Measurements from ENCODE around the gene KRT35. TPM values are rescaled to one million over a fixed set of nuclear protein-coding genes. Genes with fewer than 3 reads are reported as not detected.

KRT35 gene
- total and polyA plus RNA-seq, 4 donors: not detected

DNA sequence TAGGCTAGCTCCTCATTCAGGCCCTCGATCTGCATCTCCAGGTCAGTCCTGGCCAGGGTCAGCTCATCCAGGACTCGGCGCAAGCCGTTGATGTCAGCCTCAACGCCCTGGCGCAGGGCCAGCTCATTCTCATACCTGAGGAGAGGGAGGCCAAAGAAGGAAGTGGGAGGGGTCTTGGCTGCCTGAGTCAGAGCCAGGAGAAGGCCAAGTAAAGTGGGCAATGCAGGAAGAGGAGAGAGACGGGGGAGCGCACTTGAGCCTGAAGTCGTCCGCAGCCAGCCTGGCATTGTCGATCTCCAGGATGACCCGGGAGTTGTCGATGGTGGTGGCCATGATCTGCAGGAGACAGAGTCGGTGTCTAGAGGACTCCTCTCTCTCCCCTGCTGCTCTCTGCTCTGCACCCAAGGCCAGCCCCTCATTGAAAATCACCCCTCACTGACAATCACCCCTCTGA, 35.9 kb upstream of the KRT35 start:
- H3K4me1 ChIP-seq (ENCODE audit: control insufficient read depth in 4 of 4, insufficient read depth in 4 of 4, low read length in 3 of 4): no peaks in the 10 kb centered on the region
- WGBS: 89% methylated on average over 14 of the region's 14 CpGs
- no peaks in the 10 kb centered on the region for H3K9me3 ChIP-seq (ENCODE audit: control insufficient read depth in 4 of 4, low read length in 3 of 4)
- no peak for TF ChIP-seq REST (IDR thresholded peaks at IDR 0.05)
- H3K27me3 ChIP-seq (ENCODE audit: control insufficient read depth in 4 of 4, insufficient read depth in 4 of 4, low read length in 3 of 4): no peaks in the 10 kb centered on the region
- H3K27ac ChIP-seq (ENCODE audit: low read depth in 1 of 2, low read length in 2 of 2): no peak overlapping the region
- no peaks in the 10 kb centered on the region for H3K36me3 ChIP-seq (ENCODE audit: control insufficient read depth in 4 of 4, insufficient read depth in 3 of 4, low read depth in 1 of 4, low read length in 3 of 4)
- DNase-seq (ENCODE audit: low spot score): no peak
- H3K4me3 ChIP-seq (ENCODE audit: low read depth in 1 of 3, low read length in 3 of 3): no peak overlapping the region
- H3K9ac ChIP-seq (ENCODE audit: low read depth in 1 of 2, low read length in 2 of 2): no peak overlapping the region

GRCh38 chr17:41516147-41516829, 35.3 kb upstream of the KRT35 start:
- Histone ChIP-seq H3K4me1 (ENCODE audit: control insufficient read depth in 4 of 4, insufficient read depth in 4 of 4, low read length in 3 of 4) (no peaks in the 10 kb centered on the region), H3K9ac (ENCODE audit: low read depth in 1 of 2, low read length in 2 of 2) (no peak overlapping the region), H3K27me3 (ENCODE audit: control insufficient read depth in 4 of 4, insufficient read depth in 4 of 4, low read length in 3 of 4) (no peaks in the 10 kb centered on the region), H3K9me3 (ENCODE audit: control insufficient read depth in 4 of 4, low read length in 3 of 4) (no peaks in the 10 kb centered on the region), H3K27ac (ENCODE audit: low read depth in 1 of 2, low read length in 2 of 2) (no peak overlapping the region), H3K4me3 (ENCODE audit: low read depth in 1 of 3, low read length in 3 of 3) (no peak overlapping the region), H3K36me3 (ENCODE audit: control insufficient read depth in 4 of 4, insufficient read depth in 3 of 4, low read depth in 1 of 4, low read length in 3 of 4) (no peaks in the 10 kb centered on the region)
- DNase-seq (ENCODE audit: low spot score): no peak
- 87% methylated on average over 14 of the region's 14 CpGs for WGBS
- TF ChIP-seq RXRA (IDR thresholded peaks at IDR 0.05): no peak
- TF ChIP-seq SP1 (IDR thresholded peaks at IDR 0.05): no peak
- TF ChIP-seq RAD21 (IDR thresholded peaks at IDR 0.05): no peak
- no peak for TF ChIP-seq EGR1 (IDR thresholded peaks at IDR 0.05; ENCODE audit: low read depth in 2 of 2)
- TF ChIP-seq CTCF (IDR thresholded peaks at IDR 0.05; ENCODE audit: low read depth, low read length, missing input control): no peak

DNA sequence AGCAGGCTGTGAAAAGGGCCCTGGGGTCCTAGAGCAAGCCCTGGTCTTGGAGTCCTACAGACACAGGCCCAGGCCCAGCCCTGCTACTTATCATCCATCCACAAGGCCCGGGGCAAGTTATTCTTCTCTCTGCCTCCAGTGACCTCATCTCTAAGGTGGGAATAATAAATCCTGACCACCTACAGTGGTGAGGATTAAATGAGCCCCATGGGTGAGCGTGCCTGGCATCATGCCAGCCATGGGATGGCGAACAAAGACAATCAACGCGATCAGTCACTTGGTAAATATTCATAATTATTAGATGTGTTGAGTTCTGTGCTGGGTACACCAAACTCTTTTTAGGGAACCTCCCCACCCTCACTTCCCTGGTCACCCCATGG, 32.2 kb upstream of the KRT35 start:
- Histone ChIP-seq H3K27me3 (ENCODE audit: control insufficient read depth in 4 of 4, insufficient read depth in 4 of 4, low read length in 3 of 4) (no peaks in the 10 kb centered on the region), H3K9ac (ENCODE audit: low read depth in 1 of 2, low read length in 2 of 2) (no peak overlapping the region), H3K27ac (ENCODE audit: low read depth in 1 of 2, low read length in 2 of 2) (no peak overlapping the region), H3K4me1 (ENCODE audit: control insufficient read depth in 4 of 4, insufficient read depth in 4 of 4, low read length in 3 of 4) (no peaks in the 10 kb centered on the region), H3K4me3 (ENCODE audit: low read depth in 1 of 3, low read length in 3 of 3) (no peak overlapping the region), H3K9me3 (ENCODE audit: control insufficient read depth in 4 of 4, low read length in 3 of 4) (no peaks in the 10 kb centered on the region), H3K36me3 (ENCODE audit: control insufficient read depth in 4 of 4, insufficient read depth in 3 of 4, low read depth in 1 of 4, low read length in 3 of 4) (no peaks in the 10 kb centered on the region)
- DNase-seq (ENCODE audit: low spot score): no peak
- TF ChIP-seq MAX (IDR thresholded peaks at IDR 0.05): no peak
- TF ChIP-seq EGR1 (IDR thresholded peaks at IDR 0.05; ENCODE audit: low read depth in 2 of 2): no peak
- TF ChIP-seq FOXA1 (IDR thresholded peaks at IDR 0.05): no peak
- no peak for TF ChIP-seq HNF4G (IDR thresholded peaks at IDR 0.05)
- no peak for TF ChIP-seq CTCF (IDR thresholded peaks at IDR 0.05; ENCODE audit: low read depth, low read length, missing input control)
- TF ChIP-seq GABPA (IDR thresholded peaks at IDR 0.05 in 1 of 2, conservative IDR thresholded peaks at IDR 0.05 in 1 of 2): no peak
- no peak for TF ChIP-seq SP1 (IDR thresholded peaks at IDR 0.05)
- TF ChIP-seq JUND (IDR thresholded peaks at IDR 0.05): no peak
- no peak for TF ChIP-seq RAD21 (IDR thresholded peaks at IDR 0.05)
- TF ChIP-seq ATF3 (IDR thresholded peaks at IDR 0.05): no peak
- TF ChIP-seq HNF4A (conservative IDR thresholded peaks at IDR 0.05): no peak
- WGBS: 87% methylated on average over 5 of the region's 5 CpGs
